Immature natural killer cell (primary cell): ENCODE measurements around the gene ORM1. TPM values are rescaled to one million over a fixed set of nuclear protein-coding genes. Genes with fewer than 3 reads are reported as not detected.

Experiments used
- DNase-seq, 3 donors: peaks; one replicate each; pipeline ENCODE4 v3.0.0; 2022; ENCODE audit warnings: mixed read lengths in 1 of 3
- H3K27ac Mint-ChIP-seq, 6 donors: one replicate each; pipeline ENCODE4 v1.8.0; 2020; ENCODE audit warnings: mixed read lengths in 6 of 6, mild to moderate bottlenecking in 5 of 6, inconsistent platforms in 4 of 6, moderate library complexity in 3 of 6
- H3K27me3 Mint-ChIP-seq, 3 donors: one replicate each; pipeline ENCODE4 v1.8.0; 2020 to 2021; ENCODE audit warnings: low read depth in 3 of 3, mild to moderate bottlenecking in 3 of 3, mixed read lengths in 3 of 3, moderate library complexity in 3 of 3, inconsistent platforms in 1 of 3
- H3K36me3 Mint-ChIP-seq, 3 donors: one replicate each; pipeline ENCODE4 v1.8.0; 2020; ENCODE audit warnings: mixed read lengths in 3 of 3, inconsistent platforms in 2 of 3, mild to moderate bottlenecking in 2 of 3
- H3K4me1 Mint-ChIP-seq, 2 donors: one replicate each; pipeline ENCODE4 v1.8.0; 2020; ENCODE audit warnings: inconsistent platforms in 2 of 2, mild to moderate bottlenecking in 2 of 2, mixed read lengths in 2 of 2, moderate library complexity in 1 of 2
- H3K4me3 Mint-ChIP-seq, 5 donors: one replicate each; pipeline ENCODE4 v1.8.0; 2020; ENCODE audit warnings: mild to moderate bottlenecking in 5 of 5, mixed read lengths in 5 of 5, inconsistent platforms in 3 of 5, moderate library complexity in 3 of 5
- H3K9me3 Mint-ChIP-seq, 6 donors: one replicate each; pipeline ENCODE4 v1.8.0; 2020; ENCODE audit warnings: mild to moderate bottlenecking in 6 of 6, mixed read lengths in 6 of 6, inconsistent platforms in 4 of 6, moderate library complexity in 3 of 6
- polyA plus RNA-seq, 3 donors: library from polyadenylated mRNA; unstranded; fragments of 300-500 nt; fragmentation: Illumina TruSeq; gene quantifications; one replicate each; pipeline ENCODE4 v1.2.3, GENCODE V29; 2021

Gene ORM1
- polyA plus RNA-seq, 3 donors from 2014 or later: not detected

DNA sequence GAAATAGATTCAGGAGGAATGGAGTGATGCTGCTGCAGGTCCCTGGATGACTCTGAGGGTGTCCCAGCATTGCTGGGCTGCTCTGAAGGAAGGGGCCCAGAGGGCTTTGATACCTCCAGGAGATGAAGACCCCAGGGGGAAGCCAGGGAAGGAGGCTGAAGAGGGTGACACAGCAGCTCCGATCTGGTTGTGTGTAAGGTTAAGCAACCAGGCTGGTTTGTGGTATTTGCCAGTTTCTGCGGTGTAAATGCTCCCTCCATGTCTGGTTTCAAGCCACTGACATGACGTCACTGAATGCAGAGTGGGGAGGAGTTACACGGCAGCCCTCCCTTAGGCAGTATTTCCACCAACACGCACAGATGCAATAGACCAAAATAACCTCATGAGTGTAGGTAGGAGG is 40.0 kb upstream of the ORM1 start:
- no peak overlapping the region for H3K4me3 Mint-ChIP-seq
- H3K27ac Mint-ChIP-seq: no peak overlapping the region
- H3K27me3 Mint-ChIP-seq: peaks cover 0 to 4% (median 2%) of the 10 kb centered on the region in 3 donors
- H3K4me1 Mint-ChIP-seq: no peaks in the 10 kb centered on the region
- H3K36me3 Mint-ChIP-seq: no peaks in the 10 kb centered on the region
- no peaks in the 10 kb centered on the region for H3K9me3 Mint-ChIP-seq
- DNase-seq: peak in 2 of 3 donors; percentile 7 to 15

DNA sequence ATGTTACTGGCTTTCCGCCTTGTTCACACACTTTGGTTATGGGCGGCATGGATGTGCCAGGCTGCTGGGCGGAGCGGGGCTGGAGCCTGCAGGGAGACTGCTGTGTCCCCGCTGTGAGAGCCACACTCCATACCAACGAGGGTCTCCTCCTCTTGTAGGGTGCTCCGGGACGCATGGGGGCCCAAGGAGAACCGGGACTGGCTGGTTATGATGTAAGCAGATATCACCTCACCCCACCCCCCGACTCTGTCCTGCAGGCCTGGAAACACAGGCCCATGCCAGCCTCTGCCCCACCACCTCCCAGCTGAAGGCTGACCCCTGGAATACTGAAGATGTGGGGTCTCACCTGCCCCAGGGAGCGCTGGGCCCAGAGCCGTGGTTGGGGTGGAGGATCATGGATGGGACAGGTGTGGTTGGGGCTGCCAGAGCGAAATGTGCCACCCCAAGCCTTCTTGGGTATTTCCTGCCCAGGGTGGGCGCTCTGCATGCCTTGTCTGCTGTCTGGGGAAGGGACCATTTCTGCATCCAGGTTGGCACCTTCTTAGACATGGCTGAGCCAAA is 39.3 kb upstream of the ORM1 start:
- Mint-ChIP-seq H3K27ac (no peak overlapping the region), H3K9me3 (no peaks in the 10 kb centered on the region), H3K4me1 (no peaks in the 10 kb centered on the region), H3K36me3 (no peaks in the 10 kb centered on the region), H3K4me3 (no peak overlapping the region), H3K27me3 (peaks cover 0 to 3% (median 2%) of the 10 kb centered on the region in 3 donors)
- no peak for DNase-seq

DNA sequence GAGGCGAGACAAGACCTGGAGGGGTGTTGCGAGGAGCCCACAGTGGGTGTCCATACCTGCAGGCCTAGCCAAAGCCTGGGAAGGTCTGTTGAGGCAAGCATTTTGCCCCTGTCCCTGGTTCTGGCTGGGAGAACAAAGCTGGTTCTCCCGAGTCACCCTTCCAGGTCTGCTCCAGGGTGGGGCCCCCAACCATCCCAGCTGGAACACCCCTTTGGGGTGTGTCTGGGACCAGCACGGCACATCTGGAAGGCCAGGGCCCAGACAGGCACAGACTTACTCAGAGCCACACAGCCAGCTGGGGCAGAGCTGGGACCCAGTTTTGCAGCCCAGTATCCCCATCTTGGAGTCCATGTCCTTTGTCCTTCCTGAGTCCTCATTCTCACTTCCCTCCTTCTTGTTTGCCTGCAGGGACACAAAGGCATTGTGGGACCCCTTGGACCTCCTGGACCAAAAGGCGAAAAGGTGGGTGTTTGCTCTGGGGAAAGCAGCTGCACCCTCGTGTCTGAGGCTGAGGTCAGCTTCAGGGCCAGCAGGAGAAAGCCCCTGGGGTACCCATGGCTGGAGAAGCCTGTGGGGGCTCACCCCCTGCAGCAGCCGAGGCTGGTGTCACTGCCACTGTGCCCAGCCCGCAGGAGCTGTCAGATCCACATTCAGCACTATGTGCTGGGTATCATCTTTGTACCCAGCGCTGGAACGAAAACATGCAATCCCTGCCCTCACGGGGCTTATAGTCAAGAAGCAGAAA is 38.4 kb upstream of the ORM1 start:
- Mint-ChIP-seq H3K36me3 (no peaks in the 10 kb centered on the region), H3K9me3 (no peaks in the 10 kb centered on the region), H3K4me3 (no peak overlapping the region), H3K27me3 (peaks cover 0 to 3% (median 2%) of the 10 kb centered on the region in 3 donors), H3K27ac (no peak overlapping the region), H3K4me1 (no peaks in the 10 kb centered on the region)
- DNase-seq: no peak

DNA sequence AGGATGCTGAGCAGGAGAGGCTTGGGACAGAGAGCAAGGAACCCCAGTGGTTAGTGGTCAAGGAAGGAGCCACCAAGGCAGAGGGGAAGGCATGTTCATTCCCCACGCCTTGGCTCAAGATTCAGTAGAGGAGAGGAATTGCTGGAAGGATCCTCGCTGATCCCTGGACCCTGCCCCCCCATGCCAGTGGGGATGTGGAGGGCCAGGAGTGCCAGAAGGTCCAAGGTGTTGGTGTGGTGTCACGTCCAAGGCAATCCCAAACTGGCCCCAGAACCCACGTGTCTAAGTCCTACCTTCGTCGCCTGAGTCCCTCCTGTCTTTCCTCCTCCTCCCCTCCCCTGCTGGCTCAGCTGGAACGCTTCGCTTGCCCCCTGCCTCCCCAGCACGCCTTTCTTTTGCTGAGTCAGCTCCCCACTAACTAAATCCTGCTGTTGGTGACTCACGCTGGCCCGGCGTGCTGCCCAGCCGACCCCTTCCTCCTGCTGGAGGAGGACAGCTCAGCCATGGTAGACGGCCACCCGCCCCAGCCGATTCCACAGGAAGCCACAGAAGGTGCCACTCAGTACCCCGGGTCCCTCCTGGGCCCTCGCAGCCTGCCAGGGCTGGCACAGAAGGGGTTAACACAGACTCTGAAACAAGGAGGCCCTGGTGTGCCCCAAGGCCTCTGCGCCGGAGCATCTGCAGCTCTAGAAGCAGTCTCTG is 37.6 kb upstream of the ORM1 start:
- Mint-ChIP-seq H3K27me3 (peaks cover 0 to 3% (median 2%) of the 10 kb centered on the region in 3 donors), H3K9me3 (no peaks in the 10 kb centered on the region), H3K36me3 (no peaks in the 10 kb centered on the region), H3K4me3 (no peak overlapping the region), H3K4me1 (no peaks in the 10 kb centered on the region), H3K27ac (no peak overlapping the region)
- no peak for DNase-seq

DNA sequence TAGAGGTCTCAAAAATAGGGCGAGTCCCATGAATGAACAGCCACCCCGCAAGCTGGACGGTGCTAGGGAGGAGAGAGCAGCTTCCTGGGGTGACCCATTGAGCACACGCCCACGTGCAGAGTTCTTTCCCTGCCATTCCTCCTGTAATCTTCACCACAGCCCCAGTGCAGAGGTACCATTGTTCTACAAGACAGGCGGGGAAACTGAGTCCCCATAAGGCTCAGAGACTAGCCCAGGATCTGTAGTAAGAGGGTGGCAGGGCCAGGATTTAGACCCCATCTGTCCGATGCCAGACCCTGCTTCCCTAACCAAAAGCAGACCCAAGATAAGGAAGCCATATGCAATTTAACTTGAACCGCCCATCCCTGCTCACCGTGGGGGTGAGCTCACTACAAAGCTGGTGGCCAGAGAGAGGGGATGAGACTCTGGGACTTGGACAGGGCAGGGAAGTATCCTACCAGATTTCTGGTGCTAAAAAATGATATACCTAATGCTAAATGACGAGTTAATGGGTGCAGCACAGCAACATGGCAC is 36.7 kb upstream of the ORM1 start:
- Mint-ChIP-seq H3K36me3 (no peaks in the 10 kb centered on the region), H3K9me3 (no peaks in the 10 kb centered on the region), H3K4me3 (no peak overlapping the region), H3K27me3 (peaks cover 0 to 3% (median 3%) of the 10 kb centered on the region in 3 donors), H3K27ac (no peak overlapping the region), H3K4me1 (no peaks in the 10 kb centered on the region)
- no peak for DNase-seq

DNA sequence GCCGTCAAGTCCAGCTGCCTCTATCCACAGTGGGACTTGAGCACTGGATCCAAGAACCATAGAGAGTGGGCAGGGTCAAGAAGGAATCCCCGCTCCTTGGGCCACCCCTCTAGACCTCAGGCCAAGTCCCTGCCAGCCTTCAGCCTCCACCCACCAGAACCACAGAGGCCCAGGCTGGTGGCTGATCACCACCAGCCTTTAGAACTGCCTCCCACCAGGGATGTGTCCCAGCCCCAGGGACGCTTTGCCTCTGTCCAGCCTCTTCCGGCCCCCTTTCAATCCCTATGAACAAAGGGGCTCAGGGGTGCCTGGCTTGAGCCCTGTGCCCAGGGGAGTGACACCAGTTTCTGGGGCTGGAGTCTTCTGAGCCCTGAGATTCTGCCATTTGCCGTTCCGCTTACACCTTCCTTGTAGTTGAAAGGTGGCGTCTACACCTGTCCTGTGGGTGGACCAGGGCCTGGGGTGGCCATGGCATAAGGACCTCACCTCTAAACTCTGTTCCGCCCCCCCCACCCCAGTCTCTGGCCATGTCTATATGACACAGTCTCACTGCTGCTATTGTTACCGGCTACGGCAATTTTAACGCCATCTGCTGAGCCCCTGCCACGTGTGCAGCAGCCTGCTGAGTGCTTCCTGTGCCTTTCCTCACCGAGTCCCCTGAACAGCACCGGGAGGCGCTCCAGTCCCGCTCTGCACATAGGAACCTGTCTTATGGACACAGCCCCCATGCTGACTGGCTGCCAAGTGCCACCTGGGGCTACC is 35.7 kb upstream of the ORM1 start:
- no peak for DNase-seq
- Mint-ChIP-seq H3K27ac (no peak overlapping the region), H3K4me1 (no peaks in the 10 kb centered on the region), H3K36me3 (no peaks in the 10 kb centered on the region), H3K4me3 (no peak overlapping the region), H3K27me3 (peaks cover 0 to 3% (median 3%) of the 10 kb centered on the region in 3 donors), H3K9me3 (no peaks in the 10 kb centered on the region)

DNA sequence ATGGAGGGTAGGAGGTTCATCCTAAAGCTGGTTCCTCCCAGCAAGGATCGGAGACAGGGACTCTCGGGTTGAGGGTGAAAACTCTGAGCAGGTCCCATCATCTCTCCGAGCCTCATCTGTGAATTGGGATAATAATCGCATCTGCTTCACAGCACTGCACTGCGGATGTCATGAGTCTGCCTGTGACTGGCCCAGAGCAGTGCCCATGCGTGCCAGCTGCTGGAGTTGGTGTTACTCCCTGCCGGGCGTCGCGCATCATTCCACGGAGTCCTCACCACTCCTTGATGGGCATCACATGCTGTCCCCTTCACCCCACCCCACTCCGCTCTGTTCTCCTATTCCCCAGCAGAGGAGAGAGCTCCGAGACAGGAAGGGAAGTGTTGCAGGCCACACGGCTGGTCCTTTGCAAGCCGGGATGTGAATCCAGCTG is 35.1 kb upstream of the ORM1 start:
- no peaks in the 10 kb centered on the region for H3K9me3 Mint-ChIP-seq
- DNase-seq: no peak

DNA sequence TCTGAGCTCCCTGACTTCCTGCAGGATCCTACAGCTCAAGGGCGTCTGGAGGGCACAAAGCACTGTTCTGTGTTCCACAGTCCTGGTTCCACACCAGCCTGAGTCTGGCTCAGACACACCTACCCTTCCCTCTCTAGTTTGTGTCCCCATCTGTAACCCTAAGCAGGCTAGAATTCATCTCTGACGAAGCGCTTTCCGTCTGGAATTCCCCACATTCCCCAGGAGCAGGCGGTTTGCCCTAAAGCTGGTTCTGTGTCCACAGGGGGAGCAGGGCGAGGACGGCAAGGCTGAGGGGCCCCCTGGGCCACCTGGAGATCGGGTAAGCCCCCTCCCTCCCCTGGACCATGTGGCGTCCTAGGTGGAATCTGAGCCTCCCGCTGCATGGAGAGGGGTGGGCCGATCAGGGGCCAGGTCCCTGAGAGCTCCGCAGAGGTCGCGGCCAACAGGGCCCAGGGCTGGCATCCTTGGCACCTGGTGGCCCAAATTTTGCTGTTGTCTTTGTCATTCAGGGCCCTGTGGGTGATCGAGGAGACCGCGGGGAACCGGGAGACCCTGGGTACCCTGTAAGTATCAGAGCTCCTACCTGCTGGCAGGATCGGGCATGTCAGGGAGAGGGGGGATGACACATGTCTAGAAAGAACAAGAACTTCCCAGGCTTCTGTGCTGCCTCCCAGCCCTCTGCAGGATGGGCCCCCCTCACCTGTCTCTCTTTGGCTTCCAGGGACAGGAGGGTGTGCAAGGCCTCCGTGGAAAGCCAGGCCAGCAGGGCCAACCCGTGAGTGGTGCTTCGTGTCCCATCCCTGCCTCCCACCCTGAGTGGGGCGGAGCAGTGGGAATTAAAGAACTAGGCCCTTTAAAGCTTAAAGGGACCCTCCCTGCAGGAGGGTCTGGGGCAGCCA is 34.5 kb upstream of the ORM1 start:
- Mint-ChIP-seq H3K4me3 (no peak overlapping the region), H3K9me3 (no peaks in the 10 kb centered on the region), H3K4me1 (no peaks in the 10 kb centered on the region), H3K27ac (no peak overlapping the region), H3K27me3 (peaks cover 0 to 3% (median 3%) of the 10 kb centered on the region in 3 donors), H3K36me3 (no peaks in the 10 kb centered on the region)
- DNase-seq: no peak

More for the DNA sequence above, 35.1 kb upstream of the ORM1 start:
- Mint-ChIP-seq H3K27ac (no peak overlapping the region), H3K4me3 (no peak overlapping the region), H3K27me3 (peaks cover 0 to 3% (median 3%) of the 10 kb centered on the region in 3 donors), H3K4me1 (no peaks in the 10 kb centered on the region), H3K36me3 (no peaks in the 10 kb centered on the region)

DNA sequence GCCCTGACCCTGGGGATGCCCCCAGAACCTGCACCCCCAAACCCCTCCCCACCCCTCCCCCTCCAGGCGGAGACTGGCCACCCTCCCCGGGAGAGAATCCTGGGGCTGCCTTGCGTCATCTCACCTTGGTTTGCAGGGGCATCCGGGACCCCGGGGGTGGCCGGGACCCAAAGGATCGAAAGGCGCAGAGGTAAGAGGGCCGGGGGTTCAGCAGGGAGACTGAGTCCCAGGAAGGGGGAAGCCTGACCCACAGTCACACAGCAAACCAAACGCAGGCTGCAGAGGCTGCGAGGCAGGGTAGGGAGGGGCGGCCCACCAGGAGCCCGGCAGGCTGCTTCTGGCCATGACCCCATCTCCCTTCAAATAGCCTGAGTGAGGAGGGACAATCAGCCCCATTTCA is 33.8 kb upstream of the ORM1 start:
- no peak overlapping the region for H3K27ac Mint-ChIP-seq
- H3K9me3 Mint-ChIP-seq: no peaks in the 10 kb centered on the region
- no peak overlapping the region for H3K4me3 Mint-ChIP-seq
- no peaks in the 10 kb centered on the region for H3K4me1 Mint-ChIP-seq
- peaks cover 0 to 3% (median 1%) of the 10 kb centered on the region in 3 donors for H3K27me3 Mint-ChIP-seq
- no peak for DNase-seq
- H3K36me3 Mint-ChIP-seq: no peaks in the 10 kb centered on the region

DNA sequence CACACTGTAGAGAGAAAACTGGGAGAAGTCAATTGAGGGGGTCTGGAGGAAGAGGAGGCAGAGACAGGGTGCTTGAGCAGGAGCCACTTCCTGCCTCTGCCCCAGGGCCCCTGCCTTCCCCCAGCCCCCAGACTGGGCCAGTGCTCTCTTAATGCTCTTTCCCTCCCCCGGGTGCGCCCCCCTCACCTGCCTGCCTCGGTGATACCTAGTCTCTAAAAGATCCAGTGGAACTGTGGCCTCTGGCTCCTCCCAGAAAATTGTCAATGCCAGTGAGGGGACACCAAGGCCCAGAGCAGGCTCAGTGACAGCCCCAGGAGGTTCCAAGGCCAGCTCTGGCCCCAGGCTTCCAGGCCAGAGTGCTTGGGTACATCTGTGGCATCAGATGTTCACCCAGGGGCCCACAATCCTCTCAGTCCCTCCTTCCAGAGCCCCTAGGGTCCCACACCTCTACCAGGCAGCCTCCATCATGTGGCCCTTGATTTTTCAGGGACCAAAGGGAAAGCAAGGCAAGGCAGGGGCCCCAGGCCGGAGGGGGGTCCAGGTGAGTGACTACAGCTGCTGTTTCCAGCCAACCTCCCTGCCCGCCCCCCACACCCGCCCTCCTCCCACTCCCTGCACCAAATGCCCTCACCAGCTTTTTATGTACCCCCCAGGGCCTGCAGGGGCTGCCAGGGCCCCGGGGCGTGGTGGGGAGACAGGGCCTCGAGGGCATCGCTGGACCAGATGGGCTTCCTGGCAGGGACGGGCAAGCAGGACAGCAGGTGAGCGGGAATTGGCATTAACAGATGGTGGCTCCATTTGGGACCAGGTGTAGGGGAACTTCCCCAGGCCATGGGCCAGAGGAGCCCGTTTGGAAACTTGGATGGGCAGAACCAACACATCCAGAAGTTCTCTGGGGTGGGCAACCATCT is 33.1 kb upstream of the ORM1 start:
- Mint-ChIP-seq H3K9me3 (peaks cover 0 to 5% (median 4%) of the 10 kb centered on the region in 6 donors), H3K27me3 (peaks cover 0 to 2% (median 1%) of the 10 kb centered on the region in 3 donors), H3K36me3 (no peaks in the 10 kb centered on the region), H3K4me3 (no peak overlapping the region), H3K4me1 (no peaks in the 10 kb centered on the region), H3K27ac (no peak overlapping the region)
- no peak for DNase-seq

DNA sequence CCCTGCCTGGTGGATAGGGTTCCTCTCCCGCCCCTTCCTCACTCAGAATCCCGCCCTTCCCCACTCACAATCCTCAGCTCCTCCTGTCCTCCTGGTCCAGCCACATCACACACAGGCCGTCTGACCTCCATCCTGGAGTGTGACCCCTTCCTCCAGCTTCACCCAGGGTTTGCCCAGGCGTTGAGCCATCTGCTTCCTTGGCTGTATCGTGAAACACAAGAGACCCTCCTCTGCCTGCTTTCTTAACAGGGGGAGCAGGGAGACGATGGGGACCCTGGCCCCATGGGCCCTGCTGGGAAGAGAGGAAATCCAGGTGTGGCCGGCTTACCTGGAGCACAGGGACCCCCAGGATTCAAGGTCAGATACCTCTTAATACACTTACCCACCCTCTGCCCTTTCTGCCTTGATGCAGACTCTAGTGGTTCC is 32.3 kb upstream of the ORM1 start:
- H3K27ac Mint-ChIP-seq: no peak overlapping the region
- peaks cover 0 to 2% (median 0%) of the 10 kb centered on the region in 3 donors for H3K27me3 Mint-ChIP-seq
- H3K9me3 Mint-ChIP-seq: peaks cover 0 to 13% (median 10%) of the 10 kb centered on the region in 6 donors
- H3K4me3 Mint-ChIP-seq: no peak overlapping the region
- no peak for DNase-seq
- no peaks in the 10 kb centered on the region for H3K36me3 Mint-ChIP-seq
- no peaks in the 10 kb centered on the region for H3K4me1 Mint-ChIP-seq

DNA sequence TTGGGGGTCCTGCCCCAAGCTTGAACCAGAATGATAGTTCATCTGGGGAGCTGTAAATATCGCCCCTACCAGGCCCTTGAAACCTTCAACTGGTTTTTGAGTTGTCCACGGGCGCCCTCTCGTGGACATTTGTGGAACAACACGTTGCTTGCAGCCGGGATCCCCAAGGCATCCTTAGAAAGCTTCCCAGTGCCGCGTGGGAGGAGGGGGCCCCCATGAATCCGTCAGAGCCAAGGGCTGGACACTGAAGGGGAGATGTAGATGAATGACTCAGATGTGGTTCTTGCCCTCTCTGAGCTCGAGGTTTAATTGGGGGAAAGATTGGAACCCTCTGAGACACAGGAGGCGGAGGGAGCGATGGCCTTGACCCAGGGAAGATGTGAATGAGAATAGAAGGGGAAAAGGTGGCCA is 31.8 kb upstream of the ORM1 start:
- H3K36me3 Mint-ChIP-seq: peaks cover 0 to 4% (median 0%) of the 10 kb centered on the region in 3 donors
- H3K9me3 Mint-ChIP-seq: peaks cover 0 to 18% (median 13%) of the 10 kb centered on the region in 6 donors
- no peak overlapping the region for H3K4me3 Mint-ChIP-seq
- DNase-seq: peak; percentile 55 to 62 (median 55)
- no peak overlapping the region for H3K27ac Mint-ChIP-seq
- H3K4me1 Mint-ChIP-seq: no peaks in the 10 kb centered on the region
- peaks cover 1 to 3% (median 2%) of the 10 kb centered on the region in 3 donors for H3K27me3 Mint-ChIP-seq
